GM21390 (cell line): ENCODE results near the gene CLK3.

ENCODE experiments used
- ATAC-seq: cut with Tn5 transposase; IDR thresholded peaks from one replicate; pipeline ENCODE4 v1.9.1; 2021; ENCODE audit not compliant: unreplicated experiment

The CLK3 gene

GRCh38 chr15:74676801-74677200 is 61.2 kb downstream of the CLK3 start:
- no peak for ATAC-seq
